BJ (cell line): Measurements from ENCODE around the gene SPACA4. TPM values are rescaled to one million over a fixed set of nuclear protein-coding genes. Genes with fewer than 3 reads are reported as not detected.

ENCODE experiments used
- CTCF ChIA-PET: fragments of 350-600 bp; formaldehyde crosslinking; extraction: SDS; loops from one replicate; lab custom pipeline; 2021; ENCODE audit warnings: antibody characterized with exemption, inconsistent platforms; lab: Yijun Ruan, JAX
- POLR2A ChIA-PET: fragments of 300-600 bp; sonication (Branson Sonifier 250); formaldehyde crosslinking; extraction: SDS; loops from one replicate; lab custom pipeline; 2021; ENCODE audit warnings: antibody characterized with exemption; lab: Charles Lee
- DNase-seq: peaks from one replicate; pipeline ENCODE4 v3.0.0-alpha.2; 2011; ENCODE audit warnings: low read depth
- H3K27me3 ChIP-seq: 2 replicates; pipeline ENCODE4 v1.6.0; 2011; ENCODE audit warnings: low read length; ENCODE audit not compliant: control insufficient read depth, insufficient read depth
- H3K36me3 ChIP-seq: 2 replicates; pipeline ENCODE4 v1.5.1; 2011; ENCODE audit warnings: low read length; ENCODE audit not compliant: control insufficient read depth, insufficient read depth
- H3K4me3 ChIP-seq: 2 replicates; pipeline ENCODE4 v1.5.1; 2011; ENCODE audit warnings: low read depth, mild to moderate bottlenecking, control low read depth, low read length
- polyA plus RNA-seq: library from polyadenylated mRNA; depleted of rRNA; stranded (reverse); fragments of >200 nt; gene quantifications from 2 replicates; pipeline ENCODE4 v1.2.3, GENCODE V29; 2011
- TF ChIP-seq, protein P1 (sequence below): IDR thresholded peaks from 2 replicates; pipeline ENCODE4 v1.5.1; 2011; ENCODE audit warnings: low read depth, mild to moderate bottlenecking, control low read depth, inconsistent platforms, low read length, moderate library complexity; ENCODE audit not compliant: insufficient read depth

SPACA4 gene
- polyA plus RNA-seq, 1 experiment = not detected

DNA sequence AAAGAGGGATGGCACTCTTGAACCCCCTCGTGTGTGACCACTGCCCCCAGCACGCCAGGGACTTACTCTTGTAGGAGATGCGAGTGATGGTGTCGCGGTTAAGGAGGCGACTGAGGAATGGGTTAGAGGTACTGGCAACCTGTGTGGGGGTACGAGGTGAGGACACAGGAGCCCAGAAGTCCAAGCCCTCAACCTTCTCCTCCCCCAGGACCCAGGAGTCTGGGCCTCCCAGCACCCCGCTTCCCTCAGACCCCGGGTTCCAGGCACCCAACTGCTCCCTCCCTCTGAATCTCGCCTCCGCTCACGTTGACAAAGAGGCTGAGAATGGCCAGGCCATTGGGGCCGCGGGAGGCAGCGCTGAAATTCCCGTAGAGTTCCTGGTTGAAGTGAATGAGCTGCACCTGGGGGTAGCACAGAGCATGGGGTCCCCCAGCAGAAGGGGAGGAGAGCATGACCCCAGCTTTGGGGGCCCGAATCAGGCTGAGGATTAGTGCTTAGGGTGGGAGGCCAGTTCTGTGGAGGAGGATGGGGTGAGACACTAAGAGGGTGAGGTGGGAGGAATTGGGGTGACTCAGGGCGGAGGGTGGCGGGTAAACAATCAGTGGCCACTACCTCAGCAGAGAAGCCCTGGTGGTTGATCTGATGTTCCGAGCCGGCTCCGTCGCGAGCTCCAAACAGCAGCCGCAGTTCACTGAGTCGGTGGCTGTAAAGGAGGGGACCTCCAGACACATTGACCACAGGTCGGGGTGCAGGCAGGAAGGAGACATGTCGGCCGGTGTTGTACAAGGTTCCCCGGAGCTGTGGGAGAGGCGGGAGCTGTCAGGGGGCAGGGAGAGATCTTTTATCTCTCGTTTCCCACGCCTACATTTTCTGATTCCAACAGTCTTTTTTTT lies 33.2 kb downstream of the SPACA4 start:
- POLR2A ChIA-PET = no interaction called here
- no peak for DNase-seq
- TF ChIP-seq, protein P1, sequence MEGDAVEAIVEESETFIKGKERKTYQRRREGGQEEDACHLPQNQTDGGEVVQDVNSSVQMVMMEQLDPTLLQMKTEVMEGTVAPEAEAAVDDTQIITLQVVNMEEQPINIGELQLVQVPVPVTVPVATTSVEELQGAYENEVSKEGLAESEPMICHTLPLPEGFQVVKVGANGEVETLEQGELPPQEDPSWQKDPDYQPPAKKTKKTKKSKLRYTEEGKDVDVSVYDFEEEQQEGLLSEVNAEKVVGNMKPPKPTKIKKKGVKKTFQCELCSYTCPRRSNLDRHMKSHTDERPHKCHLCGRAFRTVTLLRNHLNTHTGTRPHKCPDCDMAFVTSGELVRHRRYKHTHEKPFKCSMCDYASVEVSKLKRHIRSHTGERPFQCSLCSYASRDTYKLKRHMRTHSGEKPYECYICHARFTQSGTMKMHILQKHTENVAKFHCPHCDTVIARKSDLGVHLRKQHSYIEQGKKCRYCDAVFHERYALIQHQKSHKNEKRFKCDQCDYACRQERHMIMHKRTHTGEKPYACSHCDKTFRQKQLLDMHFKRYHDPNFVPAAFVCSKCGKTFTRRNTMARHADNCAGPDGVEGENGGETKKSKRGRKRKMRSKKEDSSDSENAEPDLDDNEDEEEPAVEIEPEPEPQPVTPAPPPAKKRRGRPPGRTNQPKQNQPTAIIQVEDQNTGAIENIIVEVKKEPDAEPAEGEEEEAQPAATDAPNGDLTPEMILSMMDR = no peak
- Histone ChIP-seq H3K27me3 (peaks cover 4% of the 10 kb centered on the region; the same call in 1 of the 2 replicates), H3K4me3 (no peak overlapping the region), H3K36me3 (no peaks in the 10 kb centered on the region)
- CTCF ChIA-PET = interaction anchor here (0.6 kb wide), 1 partner anchor 16 kb away, joined by 3 read pairs; no protein-coding TSS in a partner anchor

DNA sequence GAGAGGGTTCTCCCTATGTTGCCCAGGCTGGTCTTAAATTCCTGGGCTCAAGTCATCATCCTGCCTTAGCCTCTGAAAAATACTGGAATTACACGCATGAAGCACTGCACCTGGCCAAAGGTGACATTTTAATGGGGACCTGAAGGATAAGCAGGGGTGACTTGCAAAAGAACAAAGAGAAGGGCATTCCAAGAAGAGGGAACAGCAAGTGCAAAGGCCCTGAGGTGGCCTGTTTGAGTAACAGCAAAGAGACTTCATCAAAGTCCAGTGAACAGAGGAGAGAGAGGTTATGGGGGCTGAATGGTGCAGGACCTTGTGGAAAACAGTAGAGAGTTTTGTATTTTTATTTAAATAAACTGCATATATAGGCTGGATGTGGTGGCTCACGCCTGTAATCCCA lies 35.3 kb downstream of the SPACA4 start:
- no peak overlapping the region for H3K4me3 ChIP-seq
- TF ChIP-seq, protein P1 = no peak
- ChIA-PET POLR2A (no interaction called here), CTCF (no interaction called here)
- no peak for DNase-seq
- no peaks in the 10 kb centered on the region for H3K36me3 ChIP-seq
- H3K27me3 ChIP-seq = peaks cover 4% of the 10 kb centered on the region; the same call in 1 of the 2 replicates

DNA sequence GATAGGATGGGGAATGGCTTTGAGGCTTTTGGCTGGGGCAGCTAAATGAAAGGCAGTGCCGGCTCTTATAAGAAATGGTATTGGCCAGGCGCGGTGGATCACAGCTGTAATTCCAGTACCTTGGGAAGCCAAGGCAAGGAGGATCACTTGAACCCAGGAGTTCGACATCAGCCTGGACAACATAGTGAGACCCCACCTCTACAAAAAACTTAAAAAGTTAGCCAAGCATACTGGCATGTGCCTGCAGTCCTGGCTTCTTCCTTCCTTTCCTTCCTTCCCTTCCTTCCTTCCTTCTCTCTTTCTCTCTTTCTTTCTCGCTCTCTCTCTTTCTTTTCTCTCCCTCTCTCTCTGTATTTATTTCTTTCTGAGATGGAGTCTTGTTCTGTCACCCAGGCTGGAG lies 36.3 kb downstream of the SPACA4 start:
- TF ChIP-seq, protein P1 = no peak
- no peak for DNase-seq
- ChIA-PET CTCF (no interaction called here), POLR2A (no interaction called here)
- Histone ChIP-seq H3K27me3 (peaks cover 4% of the 10 kb centered on the region; the same call in 1 of the 2 replicates), H3K36me3 (no peaks in the 10 kb centered on the region), H3K4me3 (no peak overlapping the region)

DNA sequence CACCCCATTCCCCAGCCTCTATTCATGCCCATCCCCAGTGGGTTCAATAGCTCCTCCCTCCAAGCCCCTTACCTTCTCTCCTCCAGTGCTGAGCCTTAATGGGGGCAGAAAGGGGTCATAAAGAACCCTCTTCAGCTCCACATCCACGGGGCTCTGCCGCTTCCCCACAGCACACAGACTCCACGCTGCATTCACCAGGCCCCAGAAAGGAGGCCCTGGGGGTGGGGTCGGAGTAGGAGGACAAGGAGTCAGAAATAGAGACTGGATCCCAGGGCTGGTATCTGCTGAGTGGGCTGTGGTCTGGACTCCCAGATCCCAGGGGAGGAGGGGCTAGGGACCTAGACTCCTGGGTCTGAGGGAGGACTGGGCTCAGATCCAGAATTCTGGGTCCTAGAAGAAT lies 37.8 kb downstream of the SPACA4 start:
- TF ChIP-seq, protein P1 = no peak
- ChIA-PET CTCF (interaction anchor here (0.7 to 3.5 kb wide), 4 partner anchors 31 to 151 kb away, joined by 3 to 20 read pairs (median 5); no protein-coding TSS in a partner anchor), POLR2A (no interaction called here)
- no peak overlapping the region for H3K4me3 ChIP-seq
- DNase-seq = no peak
- 0 out of 2 replicates have a peak, but pooled peaks cover 3% of the 10 kb centered on the region for H3K27me3 ChIP-seq
- H3K36me3 ChIP-seq = no peaks in the 10 kb centered on the region

DNA sequence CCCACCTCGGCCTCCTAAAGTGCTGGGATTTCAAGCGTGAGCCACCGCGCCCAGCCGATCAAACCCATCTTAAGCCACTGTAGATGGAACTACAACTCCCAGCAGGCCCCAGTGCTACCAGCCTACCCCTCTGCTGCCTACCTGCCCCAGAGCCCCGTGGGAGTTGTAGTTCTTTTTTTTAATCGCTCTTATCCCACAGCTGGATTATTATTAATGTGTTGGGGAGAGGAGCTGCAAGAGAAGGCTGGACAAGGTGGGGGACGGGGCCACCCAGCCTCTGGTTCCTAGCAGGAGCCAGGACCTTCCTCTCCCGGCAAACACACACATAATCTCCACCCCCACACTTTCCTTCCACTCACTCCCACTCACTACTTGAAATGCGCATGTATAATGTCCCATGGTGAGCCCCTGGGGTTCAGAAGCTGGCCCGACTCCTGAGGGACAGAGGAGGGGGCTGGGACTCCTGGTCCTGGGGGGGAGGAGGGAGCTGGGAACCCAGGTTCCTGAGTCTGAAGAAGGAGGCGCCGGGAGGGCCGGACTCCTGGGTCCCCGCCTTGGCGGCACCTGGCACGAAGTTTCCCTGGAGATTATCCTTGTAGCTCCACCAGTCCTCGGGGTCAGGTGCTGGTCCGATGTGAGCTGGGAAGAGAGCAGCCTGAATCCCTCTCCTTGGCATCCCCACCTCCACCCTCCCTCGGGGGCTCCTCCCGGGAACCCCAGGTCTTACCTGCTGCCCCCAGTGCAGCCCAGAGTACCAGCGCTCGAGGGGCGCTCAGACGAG lies 38.5 kb downstream of the SPACA4 start:
- ChIA-PET CTCF (interaction anchor here (0.8 to 3.5 kb wide), 19 partner anchors 11 to 197 kb away, joined by 3 to 20 read pairs (median 5); partner anchors contain the start of genes RPL18 and SPHK2), POLR2A (interaction anchor here (0.7 kb wide), 1 partner anchor 348 kb away, joined by 3 read pairs; the partner anchor contains the start of gene RUVBL2)
- Histone ChIP-seq H3K4me3 (peak overlapping the region; percentile 47), H3K36me3 (no peaks in the 10 kb centered on the region), H3K27me3 (0 out of 2 replicates have a peak, but pooled peaks cover under 1% of the 10 kb centered on the region)
- no peak for DNase-seq
- TF ChIP-seq, protein P1 = no peak
